ENCODE measurements around the gene PRPF19. TPM values are rescaled to one million over a fixed set of nuclear protein-coding genes. Genes with fewer than 3 reads are reported as not detected.

PRPF19 gene
- total RNA-seq, result 49.5 TPM

GRCh38 chr11:60906132-60906972 lies at the start of gene PRPF19:
Gene PRPF19, minus strand, starts transcription at chr11:60906585. Its CDS starts 203 bp downstream, at chr11:60906382.

GRCh38 chr11:60951904-60952741 lies 45.7 kb upstream of the PRPF19 start, which contains the start of gene SLC15A3:
Gene SLC15A3, minus strand, starts transcription at chr11:60952176. Its CDS starts 625 bp downstream, at chr11:60951551.

GRCh38 chr11:60924110-60924905 lies 17.9 kb upstream of the PRPF19 start, which contains the start of gene TMEM132A:
Gene TMEM132A, plus strand, starts transcription at chr11:60924460. Its CDS starts 174 bp downstream, at chr11:60924634.

GRCh38 chr11:60913793-60914632 lies 7.6 kb upstream of the PRPF19 start, which contains the start of gene TMEM109:
Gene TMEM109, plus strand, starts transcription at chr11:60914158. Its CDS starts 5,536 bp downstream, at chr11:60919694.

GRCh38 chr11:60866911-60867870 lies 39.2 kb downstream of the PRPF19 start, which contains the start of gene ZP1:
Gene ZP1, plus strand, starts transcription at chr11:60867542. Its CDS starts 20 bp downstream, at chr11:60867562.

GRCh38 chr11:60855726-60856633 lies 50.4 kb downstream of the PRPF19 start, which contains the start of gene PTGDR2:
Gene PTGDR2, minus strand, starts transcription at chr11:60855950. Its CDS starts 2,228 bp downstream, at chr11:60853722.

GRCh38 chr11:60841797-60842667 lies 64.4 kb downstream of the PRPF19 start, which contains the start of gene CCDC86:
Gene CCDC86, plus strand, starts transcription at chr11:60842113. Its CDS starts 12 bp downstream, at chr11:60842125.

Other genes starting within 250 kb of the PRPF19 start
- not detected for gene MS4A8, start 207.0 kb downstream of the PRPF19 start, total RNA-seq
- gene MS4A18, start 181.9 kb downstream of the PRPF19 start, total RNA-seq, result not detected
- not detected for gene MS4A15, start 149.7 kb downstream of the PRPF19 start, total RNA-seq
- not detected for gene MS4A10, start 121.3 kb downstream of the PRPF19 start, total RNA-seq
- 2.8 TPM for gene CCDC86, start 64.5 kb downstream of the PRPF19 start, total RNA-seq
- 1.3 TPM for gene PTGDR2, start 50.6 kb downstream of the PRPF19 start, total RNA-seq
- gene ZP1, start 39.0 kb downstream of the PRPF19 start, total RNA-seq, result not detected
- gene TMEM109, start 7.6 kb upstream of the PRPF19 start, total RNA-seq, result 8.1 TPM
- 139 TPM for gene TMEM132A, start 17.9 kb upstream of the PRPF19 start, total RNA-seq
- gene SLC15A3, start 45.6 kb upstream of the PRPF19 start, total RNA-seq, result 1.9 TPM
- not detected for gene CD6, start 65.1 kb upstream of the PRPF19 start, total RNA-seq
- gene CD5, start 195.9 kb upstream of the PRPF19 start, total RNA-seq, result not detected

All from parietal lobe (tissue), 1 donor.